GM12892 (cell line): ENCODE data around the gene IL33.

Source experiments
- POLR2A ChIP-seq: IDR thresholded peaks from 2 replicates; pipeline ENCODE4 v1.6.1; 2011; ENCODE audit warnings: low read depth, low read length, control low read depth
- POLR2AphosphoS5 ChIP-seq: IDR thresholded peaks from 2 replicates; pipeline ENCODE4 v1.6.1; 2011; ENCODE audit warnings: low read depth, low read length, control low read depth
- TAF1 ChIP-seq: IDR thresholded peaks from 2 replicates; pipeline ENCODE4 v1.6.1; 2011; ENCODE audit warnings: low read depth, mild to moderate bottlenecking, control low read depth, low read length, borderline replicate concordance

DNA sequence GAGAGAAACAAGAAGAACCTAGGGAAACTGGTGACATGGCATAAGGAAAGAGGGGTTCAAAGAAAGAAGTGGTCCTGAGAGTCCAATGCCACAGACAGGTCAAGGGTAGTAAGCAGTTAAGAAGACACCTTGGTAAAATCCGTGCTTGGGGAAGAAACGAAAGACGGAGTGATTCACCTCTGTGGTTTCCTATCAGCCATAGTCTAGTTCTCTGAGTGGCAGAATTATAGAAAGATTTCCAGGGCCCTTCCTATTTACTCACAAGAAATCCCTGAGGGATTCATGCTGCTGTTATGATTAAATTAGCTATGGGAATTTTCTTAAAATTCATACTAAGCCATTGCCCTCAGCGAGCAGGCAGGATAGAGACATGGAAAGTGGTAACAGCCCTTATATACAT, 31.7 kb downstream of the IL33 start:
- no peak for TF ChIP-seq POLR2A
- no peak for TF ChIP-seq POLR2AphosphoS5
- TF ChIP-seq TAF1 = no peak
